Measurements from ENCODE around the gene CDC25A.
"Not testable (repeated sequence)": the region's sequence is repeated elsewhere in the genome, so short reads cannot be mapped to it uniquely, and the experiment has no call there.

CDC25A gene

GRCh38 chr3:48188266-48189201, at the start of gene CDC25A:
Gene CDC25A, minus strand, starts transcription at chr3:48188417. Its CDS starts 470 bp downstream, at chr3:48187947.
- peak; percentile 99 for DNase-seq

- DNase-seq = no peak
Measured at GRCh38 chr3:48236531-48236930, 48.3 kb upstream of the CDC25A start.

DNA sequence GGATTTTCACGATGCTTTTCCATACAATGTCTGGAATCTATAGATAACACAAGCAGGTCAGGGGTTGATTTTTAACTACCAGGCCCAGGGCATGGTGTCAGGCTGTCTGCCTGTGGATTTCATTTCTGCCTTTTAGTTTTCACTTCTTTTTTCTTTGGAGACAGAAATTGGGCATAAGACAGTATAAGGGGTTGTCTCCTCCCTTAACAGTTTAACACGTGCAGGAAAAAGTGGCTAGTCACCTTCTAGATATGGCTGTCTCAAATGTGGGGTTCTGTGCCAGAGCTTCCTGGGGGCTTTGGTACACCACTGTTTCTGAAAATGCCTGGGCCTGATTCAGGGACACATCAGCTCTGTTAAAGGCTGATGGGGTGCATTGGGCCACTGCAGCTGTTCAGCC, 45.3 kb upstream of the CDC25A start:
- DNase-seq = no peak

DNA sequence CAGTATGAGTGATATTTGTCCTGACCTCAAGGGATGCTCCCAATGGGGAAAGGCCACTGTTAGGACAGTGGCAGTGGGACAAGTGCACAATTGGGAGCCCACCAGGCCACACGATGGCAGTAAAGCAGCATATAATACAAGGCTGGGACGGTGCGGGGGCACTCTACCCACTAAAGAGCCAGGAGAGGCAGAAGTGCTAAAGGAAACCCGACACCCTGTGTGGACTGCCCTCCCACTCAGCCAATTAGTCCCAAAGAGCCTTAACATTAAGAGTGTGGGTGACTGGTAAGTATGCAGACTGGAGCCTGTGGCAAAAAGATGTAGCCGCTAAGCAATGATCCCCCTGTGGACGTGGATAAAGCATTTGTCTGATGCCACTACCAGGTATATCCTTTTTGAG, 44.5 kb upstream of the CDC25A start:
- DNase-seq = peak; percentile 51 to 67

DNA sequence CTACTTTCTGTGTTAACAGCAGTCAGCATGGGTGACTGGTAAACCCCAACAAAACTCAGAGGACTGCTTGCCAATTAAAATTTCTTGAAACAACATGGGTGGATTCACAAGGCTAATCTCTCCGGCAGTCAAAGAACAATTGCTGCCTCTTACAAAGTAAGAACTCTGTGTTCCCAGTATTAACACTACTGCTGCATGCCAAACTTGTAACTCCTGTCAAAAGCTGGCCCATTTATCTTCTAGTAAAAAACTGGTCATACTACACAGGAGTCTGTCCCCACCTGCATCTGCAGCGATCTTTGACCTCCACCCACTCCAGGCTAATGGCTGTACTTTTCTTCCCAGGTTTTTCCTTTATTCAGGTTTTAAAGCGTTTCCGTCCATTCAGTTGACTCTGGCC, 44.0 kb upstream of the CDC25A start:
- DNase-seq = no peak

GRCh38 chr3:48226939-48227338, 38.7 kb upstream of the CDC25A start:
- no peak for DNase-seq

DNA sequence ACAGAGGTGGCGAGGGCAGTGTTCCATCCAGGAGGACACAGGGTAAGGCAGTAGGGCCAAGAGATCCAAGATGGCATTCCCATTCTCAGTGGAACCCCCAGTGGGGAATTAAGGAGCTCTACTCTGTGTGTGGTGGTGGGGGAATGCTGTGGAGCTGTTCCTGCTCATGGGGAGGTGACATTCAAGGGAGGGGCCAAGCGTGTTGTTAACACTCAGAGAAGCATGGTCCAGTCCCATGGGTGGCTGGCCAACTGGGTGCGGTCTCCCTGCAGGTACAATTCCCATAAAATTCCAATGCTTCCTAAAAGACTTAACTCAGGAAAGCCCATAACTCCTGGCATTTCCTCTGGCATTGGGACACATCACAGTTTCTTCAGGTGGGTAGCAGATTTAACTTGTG, 37.4 kb upstream of the CDC25A start:
- no peak for DNase-seq

- peak; percentile 23 to 44 for DNase-seq
Measured at GRCh38 chr3:48222616-48223513, 34.6 kb upstream of the CDC25A start, which contains the start of gene CAMP. Gene CAMP, plus strand, starts transcription at chr3:48223495. Its CDS starts 17 bp downstream, at chr3:48223512.

DNA sequence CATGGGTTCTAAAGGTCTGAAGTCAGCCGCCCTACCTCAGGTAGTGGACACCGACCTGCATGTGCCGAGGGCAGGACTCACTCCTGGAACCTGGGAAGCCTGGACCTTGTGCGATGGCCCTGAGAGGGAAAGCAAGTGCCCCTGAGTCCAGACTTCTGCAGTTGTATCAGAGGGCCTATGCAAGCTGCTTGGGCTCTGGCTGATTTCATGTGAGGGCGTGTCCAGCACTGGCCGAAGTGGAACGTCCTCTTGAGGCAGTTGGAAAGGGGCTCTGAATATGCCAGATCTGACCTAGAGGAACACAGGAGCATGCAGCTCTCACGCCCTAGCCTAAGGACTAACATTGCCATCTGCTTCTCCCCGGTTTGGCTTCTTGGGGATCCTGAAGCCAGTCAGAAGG, 32.5 kb upstream of the CDC25A start:
- DNase-seq = no peak

GRCh38 chr3:48219543-48219942, 31.3 kb upstream of the CDC25A start:
- DNase-seq = no peak

DNA sequence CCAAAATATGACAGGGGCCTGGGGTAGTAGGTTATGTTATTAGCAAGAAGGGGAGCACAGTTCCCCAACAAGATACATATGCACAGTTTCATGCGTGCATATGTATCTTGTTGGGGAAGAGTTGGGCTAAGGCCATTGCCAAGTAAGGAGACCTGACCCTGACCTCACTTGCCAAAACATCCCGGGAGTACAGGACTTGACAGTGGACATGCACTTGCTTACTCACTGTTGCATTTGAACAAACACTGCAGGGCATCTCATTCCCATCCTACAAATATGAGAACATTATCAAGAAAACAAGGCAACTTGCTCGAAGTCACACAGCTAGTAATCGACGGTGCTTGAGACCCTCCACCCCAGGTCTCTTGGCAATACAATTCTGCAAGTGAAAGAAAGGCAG, 30.3 kb upstream of the CDC25A start:
- no peak for DNase-seq

- no peak for DNase-seq
Measured at GRCh38 chr3:48217449-48217848, 29.2 kb upstream of the CDC25A start.

GRCh38 chr3:48215876-48216275, 27.7 kb upstream of the CDC25A start:
- DNase-seq = no peak

DNA sequence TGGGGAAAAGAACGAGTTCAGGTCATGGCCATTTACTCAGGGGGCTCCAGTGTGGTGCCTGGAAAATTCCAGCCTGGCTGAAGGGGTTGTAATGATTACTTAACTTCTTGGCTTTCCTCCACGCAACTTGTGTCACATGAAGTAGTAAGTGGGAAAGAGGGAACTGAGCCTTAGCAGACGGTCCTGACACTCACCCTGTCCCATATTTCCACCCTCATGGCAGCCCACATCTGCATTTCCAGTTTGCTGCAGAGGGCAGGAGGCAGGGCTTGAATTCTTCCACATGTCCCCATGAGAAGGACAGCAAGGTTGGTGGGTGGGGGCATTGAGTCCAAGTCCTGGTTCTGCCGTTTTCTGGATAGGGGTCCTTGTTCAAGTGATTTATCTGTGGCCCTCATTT, 27.2 kb upstream of the CDC25A start:
- DNase-seq = no peak

- DNase-seq = no peak
Measured at GRCh38 chr3:48215019-48215418, 26.8 kb upstream of the CDC25A start.

DNA sequence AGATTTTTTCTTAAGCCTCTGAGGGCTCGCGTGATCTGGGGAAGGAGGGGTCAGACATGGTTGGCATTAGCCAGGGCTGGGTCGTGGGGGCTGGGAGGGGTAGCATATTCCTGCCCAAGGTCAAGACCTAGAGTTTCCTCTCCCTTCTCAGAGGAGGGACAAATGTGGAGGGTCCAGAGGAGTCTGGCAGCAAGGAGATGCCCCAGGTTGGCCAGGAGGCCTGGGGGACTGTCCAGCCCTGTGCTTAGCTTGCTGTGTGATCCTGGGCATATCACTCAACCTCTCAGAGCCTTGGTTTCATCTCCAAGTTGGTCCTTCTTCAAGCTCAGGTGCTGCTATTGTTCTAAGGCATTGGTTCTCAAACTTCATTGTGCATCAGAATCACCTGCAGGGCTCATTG, 26.0 kb upstream of the CDC25A start:
- no peak for DNase-seq

DNA sequence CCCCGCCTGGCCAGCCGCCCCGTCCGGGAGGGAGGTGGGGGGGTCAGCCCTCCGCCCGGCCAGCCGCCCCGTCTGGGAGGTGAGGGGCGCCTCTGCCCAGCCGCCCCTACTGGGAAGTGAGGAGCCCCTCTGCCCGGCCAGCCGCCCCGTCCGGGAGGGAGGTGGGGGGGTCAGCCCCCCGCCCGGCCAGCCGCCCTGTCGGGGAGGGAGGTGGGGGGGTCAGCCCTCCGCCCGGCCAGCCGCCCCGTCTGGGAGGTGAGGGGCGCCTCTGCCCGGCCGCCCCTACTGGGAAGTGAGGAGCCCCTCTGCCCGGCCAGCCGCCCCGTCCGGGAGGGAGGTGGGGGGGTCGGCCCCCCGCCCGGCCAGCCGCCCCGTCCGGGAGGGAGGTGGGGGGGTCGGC, 23.6 kb upstream of the CDC25A start:
- not testable (repeated sequence) for DNase-seq

DNA sequence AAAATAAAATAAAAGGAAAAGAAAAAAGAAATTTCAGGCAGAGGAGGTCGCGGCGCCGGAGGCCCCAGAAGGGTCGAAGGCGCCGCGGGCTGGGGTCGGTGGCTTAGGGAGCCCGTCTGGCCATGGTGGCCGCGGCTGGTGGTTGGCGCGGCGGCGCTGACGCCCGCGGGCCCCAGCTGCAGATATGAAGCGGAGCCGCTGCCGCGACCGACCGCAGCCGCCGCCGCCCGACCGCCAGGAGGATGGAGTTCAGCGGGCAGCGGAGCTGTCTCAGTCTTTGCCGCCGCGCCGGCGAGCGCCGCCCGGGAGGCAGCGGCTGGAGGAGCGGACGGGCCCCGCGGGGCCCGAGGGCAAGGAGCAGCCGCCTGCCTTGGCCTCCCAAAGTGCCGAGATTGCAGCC, 22.3 kb upstream of the CDC25A start:
- DNase-seq = not testable (repeated sequence)

GRCh38 chr3:48209445-48209844, 21.2 kb upstream of the CDC25A start:
- DNase-seq = no peak

DNA sequence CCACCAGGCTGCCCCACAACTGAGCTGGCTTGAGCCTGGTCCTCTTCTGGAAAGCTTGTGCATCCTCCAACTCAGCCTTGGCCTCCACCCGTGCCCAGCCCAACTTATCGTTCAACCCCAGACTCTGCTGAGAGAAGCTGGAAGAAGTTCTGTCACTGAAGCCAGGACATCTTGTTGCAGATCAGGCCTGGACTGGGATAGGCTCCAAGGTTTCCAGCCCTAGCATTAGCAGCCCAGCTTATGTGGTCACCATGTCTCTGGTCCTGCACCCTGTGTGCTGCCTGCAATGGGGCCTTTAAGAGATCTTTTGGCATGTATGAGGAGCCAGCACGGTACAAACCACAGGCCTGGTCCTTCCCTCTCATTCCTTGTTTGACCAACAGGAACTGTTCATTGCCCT, 19.9 kb upstream of the CDC25A start:
- no peak for DNase-seq

DNA sequence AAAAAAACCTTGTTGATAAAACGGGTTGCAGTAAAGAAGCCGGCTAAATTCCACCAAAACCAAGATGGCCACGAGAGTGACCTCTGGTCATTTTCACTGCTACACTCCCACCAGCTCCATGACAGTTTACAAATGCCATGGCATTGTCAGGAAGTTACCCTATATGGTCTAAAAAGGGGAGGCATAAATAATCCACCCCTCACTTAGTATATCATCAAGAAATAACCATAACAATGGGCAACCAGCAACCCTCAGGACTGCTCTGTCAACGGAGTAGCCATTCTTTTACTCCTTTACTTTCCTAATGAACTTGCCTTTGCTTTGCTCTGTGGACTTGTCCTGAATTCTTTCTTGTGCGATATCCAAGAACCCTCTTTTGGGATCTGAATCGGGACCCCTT, 14.4 kb upstream of the CDC25A start:
- DNase-seq = no peak

DNA sequence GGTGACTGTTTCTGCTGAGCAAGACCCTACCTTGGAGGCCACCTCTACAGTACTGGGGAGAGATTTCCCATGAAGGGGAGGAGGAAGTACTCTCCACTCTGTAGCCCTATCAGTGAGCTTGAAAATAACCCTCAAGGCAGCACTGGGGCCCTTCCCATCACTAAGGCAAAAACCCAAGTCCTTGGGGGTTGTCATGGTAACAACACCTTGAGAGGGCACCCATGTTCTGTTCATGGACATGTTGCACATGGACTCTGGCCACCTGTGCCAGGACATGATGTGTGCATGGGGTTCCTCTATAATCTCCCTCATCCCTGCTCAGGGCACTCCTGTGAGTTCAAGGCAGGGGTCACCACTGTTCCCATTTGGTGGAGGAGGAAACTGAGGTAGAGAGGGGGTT, 10.9 kb upstream of the CDC25A start:
- DNase-seq = no peak

DNA sequence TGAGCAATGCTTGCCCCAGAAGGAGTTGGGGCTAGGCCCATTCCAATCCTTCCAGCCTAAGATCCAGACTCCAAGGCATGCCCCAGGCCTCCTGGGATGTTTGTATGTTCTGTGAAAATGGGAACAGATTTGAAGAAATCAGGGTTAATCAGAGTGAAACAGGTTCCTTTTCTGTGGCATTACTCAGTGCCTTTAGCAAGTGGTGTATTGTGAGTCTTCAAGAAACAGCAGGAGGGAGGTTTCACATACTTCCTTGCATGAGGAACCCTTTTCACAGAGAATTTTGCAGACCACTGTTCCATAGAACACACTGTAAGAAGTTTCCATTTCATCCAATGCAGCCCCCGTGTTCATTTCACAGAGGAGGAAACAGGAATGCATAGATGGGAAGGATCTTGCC, 8.4 kb upstream of the CDC25A start:
- DNase-seq = no peak
